Activated CD4-positive, CD25-positive, alpha-beta regulatory T cell treated with anti-CD3 and anti-CD28 coated beads, Interleukin-2, amount 50 U/mL, for 72 hours (primary cell): ENCODE results near the gene OR51I1.

ENCODE experiments used
- DNase-seq: peaks from one replicate; pipeline ENCODE4 v3.0.0; 2021

The OR51I1 gene, protein sequence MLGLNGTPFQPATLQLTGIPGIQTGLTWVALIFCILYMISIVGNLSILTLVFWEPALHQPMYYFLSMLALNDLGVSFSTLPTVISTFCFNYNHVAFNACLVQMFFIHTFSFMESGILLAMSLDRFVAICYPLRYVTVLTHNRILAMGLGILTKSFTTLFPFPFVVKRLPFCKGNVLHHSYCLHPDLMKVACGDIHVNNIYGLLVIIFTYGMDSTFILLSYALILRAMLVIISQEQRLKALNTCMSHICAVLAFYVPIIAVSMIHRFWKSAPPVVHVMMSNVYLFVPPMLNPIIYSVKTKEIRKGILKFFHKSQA

DNA sequence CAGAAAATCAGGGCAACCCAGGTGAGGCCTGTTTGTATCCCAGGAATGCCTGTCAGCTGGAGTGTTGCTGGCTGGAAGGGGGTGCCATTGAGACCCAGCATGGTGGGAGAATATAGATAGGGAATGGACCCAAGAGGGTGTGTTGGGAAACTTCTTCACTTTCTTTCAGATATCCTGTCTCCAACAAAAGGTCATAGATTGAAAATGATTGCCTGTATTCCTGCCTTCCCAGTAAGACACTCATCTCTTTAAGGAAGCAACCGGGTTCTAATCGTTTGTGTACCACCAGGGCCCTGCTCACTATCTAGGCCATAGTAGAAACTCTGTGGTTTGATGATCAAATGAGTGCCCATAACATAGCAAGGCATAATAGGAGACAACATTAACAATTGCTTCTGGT lies at the start of gene OR51I1:
TSS of gene OR51I1 (minus strand) at position 101 of the 400 bp plus-strand sequence. CDS start at position 101, 0 bp downstream.
- DNase-seq: no peak

DNA sequence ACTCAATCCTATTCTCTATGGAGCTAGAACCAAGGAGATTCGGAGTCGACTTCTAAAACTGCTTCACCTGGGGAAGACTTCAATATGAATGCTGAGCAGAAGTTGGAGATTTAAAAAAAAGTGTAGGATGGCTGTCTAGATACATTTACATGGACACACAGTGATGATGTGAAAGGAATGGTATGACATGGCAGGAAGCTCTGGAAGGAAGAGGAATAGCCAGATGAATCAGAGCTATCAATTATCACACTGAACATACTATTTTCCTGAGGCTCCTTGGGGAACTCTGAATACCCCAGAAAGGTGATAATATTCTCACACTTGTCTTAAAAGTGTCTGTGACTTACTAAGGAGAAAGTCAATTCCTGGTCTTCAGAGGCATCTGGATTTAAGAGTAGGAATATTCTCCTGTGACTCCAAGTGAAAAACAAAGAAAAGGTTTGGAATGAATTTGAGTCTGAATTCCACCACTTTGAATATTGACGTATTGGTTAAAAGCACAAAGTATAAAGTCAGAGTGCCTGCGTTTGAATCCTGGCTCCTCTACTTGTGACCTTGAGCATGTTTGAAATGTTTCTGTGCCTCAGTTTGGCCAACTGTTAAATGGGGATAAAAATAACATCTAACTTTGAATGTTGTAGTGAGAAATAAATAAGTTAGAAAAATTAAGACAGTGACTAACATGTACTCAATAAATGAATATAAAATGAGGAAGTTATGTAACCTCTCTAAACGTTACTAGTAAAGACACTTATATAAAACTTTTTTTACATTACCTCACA lies 48.5 kb upstream of the OR51I1 start:
- no peak for DNase-seq

DNA sequence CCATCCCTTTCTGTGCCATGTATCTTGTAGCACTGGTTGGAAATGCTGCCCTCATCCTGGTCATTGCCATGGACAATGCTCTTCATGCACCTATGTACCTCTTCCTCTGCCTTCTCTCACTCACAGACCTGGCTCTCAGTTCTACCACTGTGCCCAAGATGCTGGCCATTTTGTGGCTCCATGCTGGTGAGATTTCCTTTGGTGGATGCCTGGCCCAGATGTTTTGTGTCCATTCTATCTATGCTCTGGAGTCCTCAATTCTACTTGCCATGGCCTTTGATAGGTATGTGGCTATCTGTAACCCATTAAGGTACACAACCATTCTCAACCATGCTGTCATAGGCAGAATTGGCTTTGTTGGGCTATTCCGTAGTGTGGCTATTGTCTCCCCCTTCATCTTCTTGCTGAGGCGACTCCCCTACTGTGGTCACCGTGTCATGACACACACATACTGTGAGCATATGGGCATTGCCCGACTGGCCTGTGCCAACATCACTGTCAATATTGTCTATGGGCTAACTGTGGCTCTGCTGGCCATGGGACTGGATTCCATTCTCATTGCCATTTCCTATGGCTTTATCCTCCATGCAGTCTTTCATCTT lies 47.6 kb upstream of the OR51I1 start:
- DNase-seq: no peak

DNA sequence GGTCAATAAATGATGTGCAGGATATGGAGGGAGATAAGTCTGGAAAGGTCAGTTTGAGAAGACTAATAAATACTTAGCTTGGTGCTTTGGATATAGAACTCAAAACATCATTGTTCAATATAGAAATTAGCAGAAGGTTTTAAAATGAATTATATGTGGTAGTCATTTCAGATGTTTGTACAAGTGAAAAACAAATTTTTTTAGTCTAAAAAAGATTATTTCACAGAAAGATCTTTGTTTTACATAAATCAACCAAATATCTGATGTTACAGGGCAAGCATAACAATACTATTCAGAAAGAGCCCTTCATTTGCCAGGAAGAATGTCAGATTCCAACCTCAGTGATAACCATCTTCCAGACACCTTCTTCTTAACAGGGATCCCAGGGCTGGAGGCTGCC lies 47.1 kb upstream of the OR51I1 start, which contains the start of gene OR52D1:
TSS of gene OR52D1 (plus strand) at position 301 of the 400 bp plus-strand sequence. CDS start at position 323, 22 bp downstream.
- no peak for DNase-seq

DNA sequence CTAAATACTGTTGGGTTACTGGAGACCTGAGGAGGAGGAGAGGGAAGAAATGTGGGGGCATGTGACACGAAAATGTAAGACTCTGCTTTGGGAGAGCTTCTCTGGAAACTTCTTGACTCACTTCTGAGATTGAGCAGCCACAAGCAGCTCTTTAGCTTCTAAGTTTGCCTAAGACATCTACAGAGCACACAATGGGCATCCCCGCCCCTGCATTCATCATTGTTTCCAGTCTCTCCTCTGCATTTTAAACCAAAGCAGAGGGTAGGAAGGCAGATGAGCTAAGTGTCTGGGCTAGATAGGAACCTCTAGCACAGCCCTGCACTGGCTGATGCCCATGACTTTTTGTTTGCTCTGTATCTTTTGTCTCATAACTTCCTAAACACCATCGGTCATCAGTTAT lies 45.1 kb upstream of the OR51I1 start:
- no peak for DNase-seq

DNA sequence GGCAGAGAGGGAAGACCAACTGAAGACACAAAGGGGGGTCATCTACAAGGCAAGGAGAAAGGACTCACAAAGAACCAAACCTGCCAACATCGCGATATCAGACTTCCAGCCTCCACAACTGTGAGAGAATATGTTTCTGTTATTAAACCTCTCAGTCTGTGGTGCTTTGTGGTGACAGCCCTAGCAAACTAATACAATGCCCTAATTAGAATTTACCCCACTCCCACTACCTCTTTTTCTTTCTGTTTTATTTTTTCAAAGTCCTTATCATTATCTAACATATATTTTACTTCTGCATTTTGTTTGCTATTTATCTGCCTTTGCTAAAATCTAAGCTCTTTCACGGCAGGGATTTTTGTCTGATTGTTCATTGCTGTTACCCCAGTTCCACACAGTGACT lies 44.7 kb upstream of the OR51I1 start:
- no peak for DNase-seq

DNA sequence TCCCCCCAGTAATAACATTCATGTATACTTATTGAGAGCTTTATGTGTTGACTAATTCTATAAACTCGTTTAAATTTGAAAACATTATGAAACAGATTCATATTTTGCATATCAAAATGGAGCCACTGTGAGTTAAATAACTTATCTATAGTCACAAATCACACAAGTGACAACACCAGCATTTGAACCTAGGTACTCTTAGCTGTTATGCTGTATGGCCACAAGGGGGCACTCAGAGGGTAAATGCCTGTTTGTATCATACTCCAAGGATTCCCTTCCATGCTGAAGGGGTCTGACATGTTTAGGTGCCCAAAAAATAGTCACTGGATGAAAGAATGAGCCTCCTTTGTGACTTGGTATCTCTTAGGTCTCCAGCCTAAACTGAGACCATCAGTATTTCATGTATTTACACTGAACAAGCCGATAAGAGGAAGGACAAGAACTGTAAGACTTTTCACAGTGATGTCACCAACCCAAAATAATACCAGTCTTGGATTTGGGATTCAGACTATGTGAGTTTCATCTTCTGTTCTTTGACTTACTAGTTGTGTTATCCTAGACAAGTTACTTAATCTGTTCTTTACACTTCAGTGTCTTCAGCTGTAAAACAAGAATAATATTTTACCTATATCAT lies 35.0 kb upstream of the OR51I1 start:
- no peak for DNase-seq

DNA sequence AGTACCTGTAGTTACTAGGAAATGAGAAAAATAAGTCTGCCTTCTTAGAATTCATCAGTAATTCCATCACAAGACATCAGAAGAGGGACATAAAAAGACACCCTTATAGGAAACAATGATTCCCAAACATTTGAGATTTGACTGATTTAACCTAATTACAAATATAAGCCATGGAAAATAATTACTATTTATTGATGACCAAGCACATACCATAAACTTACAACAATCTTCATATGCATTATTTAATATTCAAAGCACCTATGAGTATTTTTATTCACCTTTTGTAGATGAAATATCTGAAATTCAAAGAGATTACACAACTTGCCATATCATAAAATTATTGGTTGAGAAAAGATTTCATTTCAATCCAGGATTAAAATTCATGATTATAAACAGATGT lies 32.6 kb upstream of the OR51I1 start:
- no peak for DNase-seq

DNA sequence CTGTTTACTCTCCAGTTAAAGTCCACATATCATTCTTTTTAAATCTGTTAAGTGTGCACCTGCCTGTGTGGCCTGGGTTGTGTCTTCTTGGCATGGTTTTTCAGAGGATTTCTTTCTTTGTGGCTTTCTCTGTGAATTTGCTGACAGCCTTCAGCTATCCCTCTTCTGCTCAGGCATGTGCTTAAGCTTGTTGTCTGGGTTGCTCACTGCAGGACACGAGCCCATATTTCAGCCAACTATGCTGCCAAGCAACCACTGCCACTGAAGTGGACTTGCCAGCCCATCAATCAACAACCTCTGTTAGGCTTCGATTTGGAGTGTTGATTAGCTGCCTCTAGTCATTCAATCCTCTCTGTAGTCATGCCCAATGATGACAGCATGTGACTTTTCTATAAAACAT lies 26.2 kb upstream of the OR51I1 start:
- no peak for DNase-seq

DNA sequence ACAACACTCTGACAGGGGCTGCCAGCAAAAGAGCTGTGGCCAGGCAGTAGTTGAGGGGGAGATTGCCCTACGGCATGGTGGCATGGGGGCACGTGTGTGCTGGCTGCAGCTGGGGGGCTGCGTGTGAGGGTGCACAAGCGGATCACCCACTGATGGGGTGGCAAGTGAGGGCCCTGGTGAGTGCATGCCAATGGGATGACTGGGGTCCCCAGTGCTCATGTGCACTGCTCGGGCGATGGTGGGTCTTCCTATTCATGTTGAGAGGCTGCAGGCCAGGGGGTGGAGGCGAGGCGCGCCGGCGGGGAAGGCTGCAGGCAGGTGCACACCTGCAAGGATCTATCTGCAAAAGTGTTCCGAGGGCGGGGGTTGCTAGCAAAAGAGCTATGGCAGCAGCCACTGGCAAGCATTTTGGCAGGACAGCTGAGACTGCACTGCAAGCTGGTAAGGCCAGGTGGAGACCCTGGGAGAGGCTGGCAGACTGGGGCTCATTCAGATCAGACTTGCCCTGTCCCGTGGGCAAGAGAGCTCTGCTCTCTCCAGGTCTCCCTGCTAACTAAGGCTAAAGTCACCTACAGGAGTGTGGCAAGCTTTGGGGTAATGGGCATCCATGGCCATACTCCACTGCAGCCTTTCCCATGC lies 19.8 kb upstream of the OR51I1 start:
- no peak for DNase-seq

DNA sequence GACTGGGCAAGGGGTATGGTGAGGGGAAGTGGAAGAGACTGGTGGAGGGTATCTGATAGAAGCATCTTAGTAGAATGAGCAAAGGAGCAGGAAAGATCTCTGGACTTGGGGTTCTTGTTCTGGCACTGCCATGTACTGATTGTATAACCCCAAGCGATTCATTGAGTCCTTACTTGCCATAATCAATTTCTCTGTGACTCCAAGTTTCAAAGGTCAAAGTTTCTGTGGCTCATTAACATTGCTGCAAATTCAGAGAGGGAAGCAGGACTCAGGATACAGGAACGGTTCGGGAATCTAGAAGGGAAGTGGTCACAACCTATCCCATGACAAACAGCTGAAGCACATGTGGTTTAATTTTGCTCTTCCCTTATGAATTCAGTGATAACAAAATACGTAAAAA lies 8.1 kb upstream of the OR51I1 start:
- no peak for DNase-seq

DNA sequence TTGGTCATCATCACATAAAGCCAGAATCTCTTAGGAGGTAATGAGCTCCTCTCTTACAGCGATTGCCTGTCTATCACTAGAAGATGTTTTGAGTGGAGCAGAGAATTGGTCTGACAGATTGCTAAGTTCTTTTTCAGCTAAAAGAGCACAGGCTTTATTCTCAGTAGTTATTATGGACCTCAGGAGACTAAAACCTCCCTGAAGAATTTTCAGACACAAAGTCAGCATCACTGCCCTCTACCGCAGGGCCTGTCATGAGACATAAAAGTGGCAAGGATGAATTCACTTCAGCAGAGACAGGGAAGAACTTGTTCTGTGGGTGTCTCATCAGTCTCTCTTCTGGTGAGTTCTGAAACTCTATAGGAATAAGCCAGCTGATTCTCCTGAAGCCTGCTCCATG lies 7.7 kb upstream of the OR51I1 start, which contains the start of gene OR51I2:
TSS of gene OR51I2 (plus strand) at position 301 of the 400 bp plus-strand sequence. CDS start 4,166 bp downstream, outside the sequence.
- DNase-seq: no peak

DNA sequence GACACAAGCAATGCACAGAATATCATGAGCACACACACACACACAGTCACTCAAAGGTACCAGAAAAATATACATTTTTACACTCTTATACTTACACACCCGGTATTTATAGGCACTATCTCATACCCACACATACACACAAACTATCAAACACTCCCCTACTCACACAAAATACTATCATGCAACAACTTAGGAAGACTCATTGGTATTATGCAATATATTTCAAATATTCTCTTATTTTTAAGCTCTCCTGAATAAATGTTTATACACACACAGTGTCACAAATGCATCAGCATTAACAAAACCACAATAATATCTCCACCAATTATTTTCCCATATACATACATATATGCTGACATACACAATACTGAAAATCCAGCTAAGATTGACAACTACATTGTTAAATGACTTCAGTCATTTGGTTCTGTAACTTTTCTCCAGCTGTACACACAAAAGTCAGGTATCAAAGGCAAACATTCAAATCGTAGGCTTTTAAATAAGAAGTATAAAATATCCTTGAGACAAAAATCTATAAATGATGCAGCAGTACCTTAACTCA lies 2.6 kb upstream of the OR51I1 start:
- no peak for DNase-seq

DNA sequence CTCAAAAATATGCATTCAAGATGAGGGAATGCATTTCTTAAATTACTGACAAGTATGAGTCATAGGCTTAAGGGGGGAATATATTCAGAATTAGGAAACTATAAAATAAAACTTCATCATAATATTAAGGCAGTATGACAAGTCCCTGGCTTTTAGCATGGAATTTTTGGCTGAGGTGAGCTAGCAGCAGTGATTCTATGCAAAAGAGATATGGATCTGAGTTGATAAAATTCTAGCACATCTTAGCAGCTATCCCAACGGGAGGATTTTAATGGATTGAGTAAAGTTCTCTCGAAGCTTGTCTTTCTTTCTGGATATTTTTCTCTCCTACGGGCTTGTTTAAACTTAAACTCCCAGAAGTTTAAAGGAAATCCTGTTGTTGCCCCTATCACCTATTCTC lies 18.2 kb downstream of the OR51I1 start:
- DNase-seq: no peak

DNA sequence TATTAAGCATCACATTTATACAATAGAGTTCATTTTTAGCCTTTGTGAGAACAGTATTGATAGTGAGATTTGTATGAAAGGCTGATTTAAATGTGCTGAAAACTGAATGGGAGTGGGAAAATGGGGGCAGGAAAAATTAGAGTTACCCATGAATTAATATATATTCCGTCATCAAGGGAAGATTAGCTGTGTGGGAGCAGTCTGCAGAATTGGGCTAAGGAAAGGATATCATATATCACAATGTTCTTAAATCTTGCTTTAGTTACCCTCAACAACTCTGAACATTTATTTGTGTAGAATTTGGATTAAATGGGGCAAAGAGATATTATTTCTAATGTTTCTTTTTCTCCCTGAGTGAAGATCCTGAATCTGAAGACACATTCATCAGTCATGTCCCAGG lies 19.5 kb downstream of the OR51I1 start, which contains the start of gene OR51Q1:
TSS of gene OR51Q1 (plus strand) at position 301 of the 400 bp plus-strand sequence. CDS start at position 391, 90 bp downstream.
- no peak for DNase-seq

DNA sequence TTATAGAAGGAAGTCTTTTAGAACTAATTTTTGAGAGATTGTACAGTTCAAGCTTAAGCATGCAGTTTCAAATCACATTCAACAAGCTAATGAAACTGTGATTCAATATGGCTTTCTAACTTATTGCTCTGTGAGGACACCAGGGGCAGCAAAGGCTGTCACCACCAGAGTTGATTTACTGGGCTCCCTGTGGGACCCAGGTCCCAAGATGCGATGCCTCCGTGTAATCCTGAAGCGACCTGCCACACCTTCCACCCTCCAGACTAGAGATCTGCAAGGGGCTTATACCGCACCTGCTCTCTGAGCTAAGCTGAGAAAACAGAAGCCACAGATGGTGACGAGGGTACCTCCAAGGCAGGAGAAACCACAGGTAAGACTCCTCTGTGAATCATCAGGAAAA lies 20.3 kb downstream of the OR51I1 start:
- no peak for DNase-seq

DNA sequence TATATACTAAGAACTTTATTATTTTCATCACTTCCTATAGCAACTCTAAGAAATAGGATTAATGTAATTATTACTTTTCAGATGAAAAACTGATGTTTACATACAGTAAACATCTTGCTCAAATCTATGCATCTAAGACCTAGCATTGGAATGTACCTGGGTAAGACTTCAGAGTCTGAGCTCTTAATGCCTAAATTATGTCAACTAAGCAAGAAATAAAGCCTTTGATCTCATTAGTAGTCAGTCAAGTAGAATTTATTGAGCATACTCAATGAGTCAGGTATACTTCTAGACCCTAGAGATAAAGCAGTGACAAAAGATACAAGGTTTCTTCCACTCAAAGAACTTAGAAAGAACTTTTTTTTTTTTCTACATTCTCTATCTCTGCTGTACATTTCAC lies 36.1 kb downstream of the OR51I1 start:
- no peak for DNase-seq

DNA sequence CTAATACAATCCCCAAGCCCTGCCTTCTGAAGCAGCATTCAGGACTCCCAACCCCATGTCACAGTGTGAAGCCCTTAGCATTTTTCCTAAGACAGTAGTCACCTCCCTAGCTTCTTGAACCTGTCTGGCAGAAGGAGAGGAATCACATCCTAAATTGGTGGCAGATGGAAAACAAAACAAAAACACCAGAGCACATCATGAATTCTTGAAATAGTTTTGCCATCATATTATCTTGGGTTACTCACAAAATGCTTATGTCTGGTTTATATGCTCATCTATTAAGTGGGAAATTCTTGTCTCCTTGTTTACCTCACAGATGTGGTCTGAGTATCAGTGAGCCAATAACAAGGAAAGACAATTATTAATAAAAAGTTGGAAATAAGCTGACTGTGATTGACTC lies 42.4 kb downstream of the OR51I1 start:
- DNase-seq: no peak

DNA sequence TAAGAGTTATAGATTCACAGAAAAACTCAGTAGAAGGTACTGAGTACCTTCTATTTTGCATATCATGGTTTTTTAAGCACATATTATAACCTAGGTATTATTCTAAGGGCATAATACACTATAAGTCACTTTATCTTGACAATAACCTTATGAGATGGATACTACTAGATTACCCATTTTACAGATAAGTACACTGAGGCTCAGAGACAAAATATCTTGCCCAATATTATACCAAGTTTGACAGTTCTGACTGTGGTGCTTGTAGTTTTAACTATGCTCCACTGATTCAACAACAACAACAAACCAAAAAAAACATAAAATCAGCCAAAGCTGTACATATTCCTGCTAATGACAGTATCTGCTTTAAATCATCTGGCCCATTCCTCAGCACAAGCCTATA lies 47.2 kb downstream of the OR51I1 start:
- no peak for DNase-seq
